A549 (cell line): ENCODE measurements around the gene SYNE4. TPM values are rescaled to one million over a fixed set of nuclear protein-coding genes. Genes with fewer than 3 reads are reported as not detected.

Experiments used
- BHLHE40 ChIP-seq: IDR thresholded peaks from 2 replicates; pipeline ENCODE4 v1.6.1; 2012; ENCODE audit warnings: low read depth, low read length, inconsistent platforms
- CBX8 ChIP-seq: fragments of 200-600 bp; sonication (generic); IDR thresholded peaks from 2 replicates; pipeline ENCODE4 v1.6.1; 2016
- CEBPB ChIP-seq, 2 experiments: fragments of >200 bp in 1 of 2; sonication (Bioruptor Twin) in 1 of 2; formaldehyde crosslinking in 1 of 2; IDR thresholded peaks; 2 replicates each; pipeline ENCODE4 v1.6.1; 2012 to 2016
- CHD2 ChIP-seq: fragments of 150-350 bp; IDR thresholded peaks from 2 replicates; pipeline ENCODE4 v1.6.1; 2014; ENCODE audit warnings: low read length; ENCODE audit not compliant: partially characterized antibody
- EHF ChIP-seq: fragments of 250-450 bp; sonication (Bioruptor Pico); IDR thresholded peaks from 2 replicates; pipeline ENCODE4 v1.5.0; 2020; ENCODE audit warnings: mild to moderate bottlenecking
- EHMT2 ChIP-seq: fragments of 200-600 bp; sonication (generic); IDR thresholded peaks from 2 replicates; pipeline ENCODE4 v1.6.1; 2016; ENCODE audit warnings: antibody characterized with exemption, low read depth, mild to moderate bottlenecking, moderate library complexity
- ESRRA ChIP-seq: fragments of 150-350 bp; IDR thresholded peaks from 2 replicates; pipeline ENCODE4 v1.6.1; 2014; ENCODE audit warnings: mild to moderate bottlenecking, low read length, borderline replicate concordance
- FOXS1 ChIP-seq: fragments of 250-450 bp; sonication (Bioruptor Pico); IDR thresholded peaks from 2 replicates; pipeline ENCODE4 v1.5.0; 2020; ENCODE audit warnings: mild to moderate bottlenecking, moderate library complexity
- HDAC2 ChIP-seq: fragments of 200-600 bp; sonication (generic); IDR thresholded peaks from 2 replicates; pipeline ENCODE4 v1.6.1; 2016
- HOXA7 ChIP-seq: fragments of 250-450 bp; sonication (Bioruptor Pico); IDR thresholded peaks from 2 replicates; pipeline ENCODE4 v1.5.0; 2020; ENCODE audit warnings: mild to moderate bottlenecking, moderate library complexity
- HOXB13 ChIP-seq: fragments of 250-450 bp; sonication (Bioruptor Pico); IDR thresholded peaks from 2 replicates; pipeline ENCODE4 v1.5.0; 2020; ENCODE audit warnings: low read depth, mild to moderate bottlenecking, moderate library complexity
- HOXB5 ChIP-seq: fragments of 250-450 bp; sonication (Bioruptor Pico); IDR thresholded peaks from 2 replicates; pipeline ENCODE4 v1.5.0; 2020; ENCODE audit warnings: mild to moderate bottlenecking, moderate library complexity
- JUNB ChIP-seq: fragments of >200 bp; sonication (Bioruptor Twin); formaldehyde crosslinking; IDR thresholded peaks from 2 replicates; pipeline ENCODE4 v1.6.1; 2016
- KDM1A ChIP-seq: fragments of 200-600 bp; sonication (generic); IDR thresholded peaks from 2 replicates; pipeline ENCODE4 v1.6.1; 2016; ENCODE audit warnings: low read depth, mild to moderate bottlenecking
- MAFK ChIP-seq: fragments of 450-650 bp; IDR thresholded peaks from 2 replicates; pipeline ENCODE4 v1.6.1; 2014; ENCODE audit not compliant: partially characterized antibody
- NPAS2 ChIP-seq: fragments of 250-450 bp; sonication (Bioruptor Pico); IDR thresholded peaks from 2 replicates; pipeline ENCODE4 v1.8.0; 2022; ENCODE audit warnings: mild to moderate bottlenecking, moderate library complexity, borderline replicate concordance
- NR3C1 ChIP-seq: fragments of >200 bp; sonication (Bioruptor Twin); formaldehyde crosslinking; IDR thresholded peaks from 3 replicates; pipeline ENCODE4 v1.6.1; 2017
- PHF8 ChIP-seq: fragments of 200-600 bp; sonication (generic); IDR thresholded peaks from 2 replicates; pipeline ENCODE4 v1.6.1; 2016; ENCODE audit warnings: low read depth, mild to moderate bottlenecking, antibody characterized with exemption, moderate library complexity, borderline replicate concordance
- RAD21 ChIP-seq, 2 experiments: fragments of >200 bp in 1 of 2; sonication (Bioruptor Twin) in 1 of 2; formaldehyde crosslinking in 1 of 2; IDR thresholded peaks in 1 of 2; conservative IDR thresholded peaks in 1 of 2; 2 replicates in 1 of 2; 3 replicates in 1 of 2; pipeline ENCODE4 v1.6.1; 2012 to 2018; ENCODE audit warnings: inconsistent platforms in 1 of 2
- RARB ChIP-seq: fragments of 250-450 bp; sonication (Bioruptor Pico); IDR thresholded peaks from 2 replicates; pipeline ENCODE4 v1.8.0; 2021; ENCODE audit warnings: mild to moderate bottlenecking, moderate library complexity
- RCOR1 ChIP-seq: fragments of 150-350 bp; IDR thresholded peaks from 2 replicates; pipeline ENCODE4 v1.6.1; 2014; ENCODE audit warnings: antibody characterized with exemption, low read length, low read depth
- SREBF2 ChIP-seq: fragments of 450-650 bp; IDR thresholded peaks from 2 replicates; pipeline ENCODE4 v1.6.1; 2014; ENCODE audit warnings: mild to moderate bottlenecking, moderate library complexity
- TFCP2L1 ChIP-seq: fragments of 250-450 bp; sonication (Bioruptor Pico); IDR thresholded peaks from 2 replicates; pipeline ENCODE4 v1.5.0; 2021; ENCODE audit warnings: mild to moderate bottlenecking
- ZC3H11A ChIP-seq: fragments of 450-650 bp; IDR thresholded peaks from 2 replicates; pipeline ENCODE4 v1.6.1; 2014; ENCODE audit warnings: antibody characterized with exemption, mild to moderate bottlenecking
- ZFP36 ChIP-seq: fragments of 450-650 bp; IDR thresholded peaks from 2 replicates; pipeline ENCODE4 v1.6.1; 2014; ENCODE audit warnings: borderline replicate concordance; ENCODE audit not compliant: partially characterized antibody
- ZNF302 ChIP-seq: fragments of 250-450 bp; sonication (Bioruptor Pico); IDR thresholded peaks from 2 replicates; pipeline ENCODE4 v1.9.0; 2021; ENCODE audit warnings: inconsistent platforms, mild to moderate bottlenecking, moderate library complexity
- ZSCAN20 ChIP-seq: fragments of 250-450 bp; sonication (Bioruptor Pico); IDR thresholded peaks from 2 replicates; pipeline ENCODE4 v1.8.0; 2022; ENCODE audit warnings: mild to moderate bottlenecking, moderate library complexity
- polyA plus RNA-seq, 4 experiments: library from polyadenylated mRNA; depleted of rRNA in 3 of 4; stranded (reverse); fragments of >200 nt; fragmentation: RNase III in 1 of 4; extraction: RNeasy Plus Mini Kit Qiagen cat#74134 plus additional on column Dnase treatment in 1 of 4; gene quantifications; 2 replicates in 3 of 4; 3 replicates in 1 of 4; pipeline ENCODE4 v1.2.3, GENCODE V29; 2011 to 2017
- TF ChIP-seq, protein P1 (sequence below): fragments of 200-600 bp; sonication (generic); IDR thresholded peaks from 2 replicates; pipeline ENCODE4 v1.6.1; 2016; ENCODE audit warnings: antibody characterized with exemption, mild to moderate bottlenecking, moderate library complexity
- TF ChIP-seq, protein P2 (sequence below): fragments of 450-650 bp; IDR thresholded peaks from 2 replicates; pipeline ENCODE4 v1.6.1; 2014; ENCODE audit warnings: antibody characterized with exemption
- TF ChIP-seq, protein P3 (sequence below): IDR thresholded peaks from 2 replicates; pipeline ENCODE4 v1.6.1; 2012; ENCODE audit warnings: low read depth, borderline replicate concordance
- TF ChIP-seq, protein P4 (sequence below): fragments of >200 bp; sonication (Bioruptor Twin); formaldehyde crosslinking; IDR thresholded peaks from 3 replicates; pipeline ENCODE4 v1.6.1; 2016
- TF ChIP-seq, protein P5 (sequence below): fragments of 150-350 bp; IDR thresholded peaks from 2 replicates; pipeline ENCODE4 v1.6.1; 2014; ENCODE audit warnings: low read depth, mild to moderate bottlenecking, low read length
- TF ChIP-seq, protein P6 (sequence below): fragments of >200 bp; sonication (Bioruptor Twin); formaldehyde crosslinking; IDR thresholded peaks from 2 replicates; pipeline ENCODE4 v1.6.1; 2016

Gene SYNE4
- polyA plus RNA-seq, 2 of the 4 experiments (the other 2 are of a cell fraction), result 0.37 to 0.56 TPM

DNA sequence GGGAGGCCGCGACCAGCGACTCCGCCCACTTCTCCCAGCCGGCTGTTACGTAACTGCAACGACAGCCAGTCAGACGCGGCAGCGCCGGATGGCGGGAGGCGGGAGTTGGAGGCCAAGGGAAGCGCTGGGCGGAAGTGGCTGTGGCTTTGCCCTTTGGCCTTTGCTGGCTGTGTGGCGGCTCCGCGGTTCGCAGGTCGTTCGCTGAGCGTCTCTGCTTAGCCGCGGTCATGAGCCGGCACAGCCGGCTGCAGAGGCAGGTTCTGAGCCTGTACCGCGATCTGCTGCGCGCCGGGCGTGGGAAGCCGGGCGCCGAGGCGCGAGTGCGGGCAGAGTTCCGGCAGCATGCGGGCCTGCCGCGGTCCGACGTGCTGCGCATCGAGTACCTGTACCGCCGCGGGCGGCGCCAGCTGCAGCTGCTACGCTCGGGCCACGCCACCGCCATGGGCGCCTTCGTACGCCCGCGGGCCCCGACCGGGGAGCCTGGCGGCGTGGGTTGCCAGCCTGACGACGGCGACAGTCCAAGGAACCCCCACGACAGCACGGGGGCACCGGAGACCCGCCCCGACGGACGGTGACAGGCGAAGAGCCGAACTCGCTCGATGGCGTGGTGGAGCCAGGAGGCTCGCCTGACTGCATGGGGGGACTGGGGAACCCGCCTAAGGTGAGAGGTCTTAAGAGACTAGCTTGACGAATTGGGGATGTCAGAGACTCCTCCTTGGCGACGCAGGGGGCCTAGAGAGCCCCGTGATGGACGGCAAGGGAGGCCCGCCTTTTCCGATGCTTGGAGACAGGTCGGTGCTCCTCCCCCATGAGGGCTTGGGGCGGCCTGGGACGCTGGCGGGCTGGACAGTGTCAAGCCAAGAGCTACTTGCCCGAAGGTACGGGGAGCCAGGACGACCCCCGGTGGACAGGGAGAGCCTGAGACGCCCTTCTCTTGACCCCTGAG, 13.3 kb downstream of the SYNE4 start, which contains the start of gene SDHAF1 (continued):
- TF ChIP-seq HDAC2 (peak; percentile 52; the same call in 1 of the 2 replicates), CEBPB (IDR thresholded peaks at IDR 0.05) (peak; percentile 79 to 95; a peak in 3 of 4 replicates), RAD21 (conservative IDR thresholded peaks at IDR 0.05 in 1 of 2, IDR thresholded peaks at IDR 0.05 in 1 of 2) (peak in 1 of 2 experiments; percentile 16; a peak in 2 of 5 replicates), TFCP2L1 (no peak), PHF8 (peak; percentile 66; the same call in 1 of the 2 replicates), ESRRA (peak; percentile 47; the same call in 1 of the 2 replicates), HOXA7 (no peak), MAFK (no peak), CHD2 (no peak), SREBF2 (no peak), ZFP36 (no peak), JUNB (no peak), EHF (CRISPR knock-in tag) (no peak), RARB (CRISPR knock-in tag) (no peak), HOXB13 (CRISPR knock-in tag) (peak; percentile 69; the same call in 1 of the 2 replicates), KDM1A (no peak; the same call in 1 of the 2 replicates), ZSCAN20 (CRISPR knock-in tag) (no peak), HOXB5 (CRISPR knock-in tag) (peak; percentile 68; the same call in 1 of the 2 replicates), EHMT2 (no peak), NPAS2 (CRISPR knock-in tag) (no peak), CBX8 (no peak), ZC3H11A (no peak), ZNF302 (CRISPR knock-in tag) (no peak), RCOR1 (no peak), NR3C1 (no peak), BHLHE40 (no peak), FOXS1 (no peak)
- TF ChIP-seq, protein P1, sequence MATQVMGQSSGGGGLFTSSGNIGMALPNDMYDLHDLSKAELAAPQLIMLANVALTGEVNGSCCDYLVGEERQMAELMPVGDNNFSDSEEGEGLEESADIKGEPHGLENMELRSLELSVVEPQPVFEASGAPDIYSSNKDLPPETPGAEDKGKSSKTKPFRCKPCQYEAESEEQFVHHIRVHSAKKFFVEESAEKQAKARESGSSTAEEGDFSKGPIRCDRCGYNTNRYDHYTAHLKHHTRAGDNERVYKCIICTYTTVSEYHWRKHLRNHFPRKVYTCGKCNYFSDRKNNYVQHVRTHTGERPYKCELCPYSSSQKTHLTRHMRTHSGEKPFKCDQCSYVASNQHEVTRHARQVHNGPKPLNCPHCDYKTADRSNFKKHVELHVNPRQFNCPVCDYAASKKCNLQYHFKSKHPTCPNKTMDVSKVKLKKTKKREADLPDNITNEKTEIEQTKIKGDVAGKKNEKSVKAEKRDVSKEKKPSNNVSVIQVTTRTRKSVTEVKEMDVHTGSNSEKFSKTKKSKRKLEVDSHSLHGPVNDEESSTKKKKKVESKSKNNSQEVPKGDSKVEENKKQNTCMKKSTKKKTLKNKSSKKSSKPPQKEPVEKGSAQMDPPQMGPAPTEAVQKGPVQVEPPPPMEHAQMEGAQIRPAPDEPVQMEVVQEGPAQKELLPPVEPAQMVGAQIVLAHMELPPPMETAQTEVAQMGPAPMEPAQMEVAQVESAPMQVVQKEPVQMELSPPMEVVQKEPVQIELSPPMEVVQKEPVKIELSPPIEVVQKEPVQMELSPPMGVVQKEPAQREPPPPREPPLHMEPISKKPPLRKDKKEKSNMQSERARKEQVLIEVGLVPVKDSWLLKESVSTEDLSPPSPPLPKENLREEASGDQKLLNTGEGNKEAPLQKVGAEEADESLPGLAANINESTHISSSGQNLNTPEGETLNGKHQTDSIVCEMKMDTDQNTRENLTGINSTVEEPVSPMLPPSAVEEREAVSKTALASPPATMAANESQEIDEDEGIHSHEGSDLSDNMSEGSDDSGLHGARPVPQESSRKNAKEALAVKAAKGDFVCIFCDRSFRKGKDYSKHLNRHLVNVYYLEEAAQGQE, result peak; percentile 22; the same call in 1 of the 2 replicates
- TF ChIP-seq, protein P2, sequence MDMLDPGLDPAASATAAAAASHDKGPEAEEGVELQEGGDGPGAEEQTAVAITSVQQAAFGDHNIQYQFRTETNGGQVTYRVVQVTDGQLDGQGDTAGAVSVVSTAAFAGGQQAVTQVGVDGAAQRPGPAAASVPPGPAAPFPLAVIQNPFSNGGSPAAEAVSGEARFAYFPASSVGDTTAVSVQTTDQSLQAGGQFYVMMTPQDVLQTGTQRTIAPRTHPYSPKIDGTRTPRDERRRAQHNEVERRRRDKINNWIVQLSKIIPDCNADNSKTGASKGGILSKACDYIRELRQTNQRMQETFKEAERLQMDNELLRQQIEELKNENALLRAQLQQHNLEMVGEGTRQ, result no peak; the same call in 1 of the 2 replicates
- TF ChIP-seq, protein P3, sequence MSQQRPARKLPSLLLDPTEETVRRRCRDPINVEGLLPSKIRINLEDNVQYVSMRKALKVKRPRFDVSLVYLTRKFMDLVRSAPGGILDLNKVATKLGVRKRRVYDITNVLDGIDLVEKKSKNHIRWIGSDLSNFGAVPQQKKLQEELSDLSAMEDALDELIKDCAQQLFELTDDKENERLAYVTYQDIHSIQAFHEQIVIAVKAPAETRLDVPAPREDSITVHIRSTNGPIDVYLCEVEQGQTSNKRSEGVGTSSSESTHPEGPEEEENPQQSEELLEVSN, result peak; percentile 91
- TF ChIP-seq, protein P4, sequence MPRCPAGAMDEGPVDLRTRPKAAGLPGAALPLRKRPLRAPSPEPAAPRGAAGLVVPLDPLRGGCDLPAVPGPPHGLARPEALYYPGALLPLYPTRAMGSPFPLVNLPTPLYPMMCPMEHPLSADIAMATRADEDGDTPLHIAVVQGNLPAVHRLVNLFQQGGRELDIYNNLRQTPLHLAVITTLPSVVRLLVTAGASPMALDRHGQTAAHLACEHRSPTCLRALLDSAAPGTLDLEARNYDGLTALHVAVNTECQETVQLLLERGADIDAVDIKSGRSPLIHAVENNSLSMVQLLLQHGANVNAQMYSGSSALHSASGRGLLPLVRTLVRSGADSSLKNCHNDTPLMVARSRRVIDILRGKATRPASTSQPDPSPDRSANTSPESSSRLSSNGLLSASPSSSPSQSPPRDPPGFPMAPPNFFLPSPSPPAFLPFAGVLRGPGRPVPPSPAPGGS, result peak; percentile 93
- TF ChIP-seq, protein P5, sequence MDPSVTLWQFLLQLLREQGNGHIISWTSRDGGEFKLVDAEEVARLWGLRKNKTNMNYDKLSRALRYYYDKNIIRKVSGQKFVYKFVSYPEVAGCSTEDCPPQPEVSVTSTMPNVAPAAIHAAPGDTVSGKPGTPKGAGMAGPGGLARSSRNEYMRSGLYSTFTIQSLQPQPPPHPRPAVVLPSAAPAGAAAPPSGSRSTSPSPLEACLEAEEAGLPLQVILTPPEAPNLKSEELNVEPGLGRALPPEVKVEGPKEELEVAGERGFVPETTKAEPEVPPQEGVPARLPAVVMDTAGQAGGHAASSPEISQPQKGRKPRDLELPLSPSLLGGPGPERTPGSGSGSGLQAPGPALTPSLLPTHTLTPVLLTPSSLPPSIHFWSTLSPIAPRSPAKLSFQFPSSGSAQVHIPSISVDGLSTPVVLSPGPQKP, result no peak
- TF ChIP-seq, protein P6, sequence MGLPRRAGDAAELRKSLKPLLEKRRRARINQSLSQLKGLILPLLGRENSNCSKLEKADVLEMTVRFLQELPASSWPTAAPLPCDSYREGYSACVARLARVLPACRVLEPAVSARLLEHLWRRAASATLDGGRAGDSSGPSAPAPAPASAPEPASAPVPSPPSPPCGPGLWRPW, result no peak
